SK-N-MC (cell line): ENCODE measurements around the gene CYP17A1.

Experiments
- EZH2 ChIP-seq: fragments of 200-600 bp; sonication (generic); IDR thresholded peaks from one replicate; pipeline ENCODE4 v1.6.1; 2017; ENCODE audit warnings: antibody characterized with exemption
- POLR2AphosphoS5 ChIP-seq: IDR thresholded peaks from 2 replicates; pipeline ENCODE4 v1.6.1; 2012; ENCODE audit warnings: mild to moderate bottlenecking, low read depth, low read length, borderline replicate concordance

DNA sequence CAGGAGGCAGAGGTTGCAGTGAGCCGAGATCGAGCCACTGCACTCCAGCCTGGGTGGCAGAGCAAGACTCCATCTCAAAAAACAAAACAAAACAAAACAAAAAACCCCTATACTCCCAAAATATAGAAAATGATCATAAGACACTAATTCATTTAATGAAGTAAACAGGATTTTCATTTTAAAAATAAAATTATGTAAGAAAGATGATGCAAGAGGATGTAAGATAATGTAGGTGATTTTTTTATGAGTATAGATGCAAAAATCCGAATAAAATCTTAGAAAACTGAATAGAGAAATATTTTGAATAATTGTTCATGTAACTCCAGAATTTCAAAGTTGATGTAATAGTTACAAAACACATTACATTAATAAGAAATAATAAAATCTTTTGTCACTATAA lies 28.4 kb upstream of the CYP17A1 start:
- TF ChIP-seq POLR2AphosphoS5 (no peak), EZH2 (no peak)
